Measurements from ENCODE around the gene WDPCP. TPM values are rescaled to one million over a fixed set of nuclear protein-coding genes. Genes with fewer than 3 reads are reported as not detected.

The WDPCP gene
- total and polyA plus RNA-seq, 2 of the 13 experiments (the other 11 are each of a cell fraction or from before 2014, with no cell fraction given): 2.9 to 5.2 TPM

DNA sequence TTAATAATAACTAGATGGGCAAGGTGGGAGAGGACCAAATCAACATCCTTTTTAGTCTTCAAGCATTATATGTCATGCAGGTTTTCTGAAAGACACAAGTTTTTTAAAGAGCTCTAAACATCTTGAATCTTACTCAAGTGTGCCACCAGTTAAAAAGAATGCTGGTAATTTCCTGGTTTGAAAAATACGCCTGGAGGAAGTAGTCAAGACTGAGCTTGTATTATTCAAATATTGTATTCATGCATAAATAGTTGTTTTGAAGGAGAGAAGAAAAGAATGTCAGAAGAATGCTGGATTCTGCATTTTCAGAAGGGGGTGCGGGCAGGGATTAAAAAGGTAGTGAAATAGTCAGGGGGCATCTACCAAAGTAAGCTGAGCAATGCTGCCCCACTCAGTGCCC lies 90.7 kb downstream of the WDPCP start:
- Histone ChIP-seq H3K9me3 (ENCODE audit: low read length) (no peaks in the 10 kb centered on the region), H3K79me2 (ENCODE audit: insufficient read depth, low read length) (no peaks in the 10 kb centered on the region), H3K27ac (ENCODE audit: extremely low read length, insufficient read depth, low read length) (no peak overlapping the region), H3K27me3 (ENCODE audit: control insufficient read depth in 1 of 2, insufficient read depth in 2 of 2, low read length in 2 of 2) (no peaks in the 10 kb centered on the region), H3K36me3 (replicated peaks in 1 of 2; ENCODE audit: control insufficient read depth in 1 of 2, insufficient read depth in 2 of 2, low read length in 2 of 2) (no peaks in the 10 kb centered on the region), H4K20me1 (ENCODE audit: insufficient read depth, low read length) (no peaks in the 10 kb centered on the region), H3K4me2 (ENCODE audit: low read depth, low read length) (no peak overlapping the region), H3K4me1 (ENCODE audit: insufficient read depth, low read length) (no peaks in the 10 kb centered on the region), H3K4me3 (replicated peaks in 1 of 3; ENCODE audit: insufficient read depth in 1 of 3, low read depth in 2 of 3, low read length in 3 of 3) (no peak overlapping the region), H2AFZ (ENCODE audit: low read length) (no peak overlapping the region), H3K9ac (ENCODE audit: insufficient read depth, low read depth, low read length) (no peak overlapping the region)
- FAIRE-seq (no peak), DNase-seq (ENCODE audit: low spot score) (no peak), ATAC-seq (no peak)
- intact Hi-C loops (cut with micrococcal nuclease; ENCODE audit: unreplicated experiment) (no loop called here), in situ Hi-C loops (cut with HindIII; ENCODE audit: extremely low pct_ligation_motif_present, low pct_unique_long_range_greater_than_20kb) (no loop called here)
- ChIA-PET POLR2A (no interaction called here), CTCF (ENCODE audit: low intra/inter-chr PET ratio, low total read pairs) (no interaction called here)
- no peak for TF ChIP-seq ZNF530 (CRISPR knock-in tag; IDR thresholded peaks at IDR 0.05; ENCODE audit: low read depth)
- no peak for TF ChIP-seq SATB2 (CRISPR knock-in tag; IDR thresholded peaks at IDR 0.05)
- TF ChIP-seq, protein P1, sequence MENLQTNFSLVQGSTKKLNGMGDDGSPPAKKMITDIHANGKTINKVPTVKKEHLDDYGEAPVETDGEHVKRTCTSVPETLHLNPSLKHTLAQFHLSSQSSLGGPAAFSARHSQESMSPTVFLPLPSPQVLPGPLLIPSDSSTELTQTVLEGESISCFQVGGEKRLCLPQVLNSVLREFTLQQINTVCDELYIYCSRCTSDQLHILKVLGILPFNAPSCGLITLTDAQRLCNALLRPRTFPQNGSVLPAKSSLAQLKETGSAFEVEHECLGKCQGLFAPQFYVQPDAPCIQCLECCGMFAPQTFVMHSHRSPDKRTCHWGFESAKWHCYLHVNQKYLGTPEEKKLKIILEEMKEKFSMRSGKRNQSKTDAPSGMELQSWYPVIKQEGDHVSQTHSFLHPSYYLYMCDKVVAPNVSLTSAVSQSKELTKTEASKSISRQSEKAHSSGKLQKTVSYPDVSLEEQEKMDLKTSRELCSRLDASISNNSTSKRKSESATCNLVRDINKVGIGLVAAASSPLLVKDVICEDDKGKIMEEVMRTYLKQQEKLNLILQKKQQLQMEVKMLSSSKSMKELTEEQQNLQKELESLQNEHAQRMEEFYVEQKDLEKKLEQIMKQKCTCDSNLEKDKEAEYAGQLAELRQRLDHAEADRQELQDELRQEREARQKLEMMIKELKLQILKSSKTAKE (CRISPR knock-in tag; IDR thresholded peaks at IDR 0.05; ENCODE audit: borderline replicate concordance): no peak
- no peak for TF ChIP-seq BRCA1 (CRISPR knock-in tag; IDR thresholded peaks at IDR 0.05)
- BruUV-seq (replicated peaks): no TSS peak
- 85% methylated on average over 2 of the region's 2 CpGs for WGBS (ENCODE audit: low lambda C conversion rate)

DNA sequence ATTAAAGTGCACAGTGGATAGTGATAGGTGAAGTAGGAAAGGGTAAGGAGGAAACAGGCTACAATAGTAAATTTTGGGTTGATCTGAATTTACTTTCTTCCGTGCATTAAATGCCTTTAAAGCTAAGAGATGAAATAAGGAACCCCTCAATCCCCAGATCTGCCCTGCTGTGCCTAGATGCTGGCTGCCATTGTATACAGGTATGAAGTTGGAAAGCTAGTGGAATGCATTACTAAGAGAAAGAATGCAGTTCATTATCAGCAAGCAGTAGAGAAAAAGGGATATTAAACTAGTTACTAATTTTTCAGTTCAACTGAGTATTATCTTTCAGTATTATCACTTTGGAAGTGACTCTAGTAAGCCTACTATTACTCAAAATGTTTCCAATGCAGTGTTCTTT lies 93.3 kb downstream of the WDPCP start:
- intact Hi-C loops (cut with micrococcal nuclease; ENCODE audit: unreplicated experiment) (no loop called here), in situ Hi-C loops (cut with HindIII; ENCODE audit: extremely low pct_ligation_motif_present, low pct_unique_long_range_greater_than_20kb) (no loop called here)
- Histone ChIP-seq H3K4me2 (ENCODE audit: low read depth, low read length) (no peak overlapping the region), H3K4me3 (replicated peaks in 1 of 3; ENCODE audit: insufficient read depth in 1 of 3, low read depth in 2 of 3, low read length in 3 of 3) (no peak overlapping the region), H3K36me3 (replicated peaks in 1 of 2; ENCODE audit: control insufficient read depth in 1 of 2, insufficient read depth in 2 of 2, low read length in 2 of 2) (no peaks in the 10 kb centered on the region), H3K9me3 (ENCODE audit: low read length) (no peaks in the 10 kb centered on the region), H2AFZ (ENCODE audit: low read length) (no peak overlapping the region), H3K9ac (ENCODE audit: insufficient read depth, low read depth, low read length) (no peak overlapping the region), H3K79me2 (ENCODE audit: insufficient read depth, low read length) (no peaks in the 10 kb centered on the region), H3K27me3 (ENCODE audit: control insufficient read depth in 1 of 2, insufficient read depth in 2 of 2, low read length in 2 of 2) (no peaks in the 10 kb centered on the region), H3K4me1 (ENCODE audit: insufficient read depth, low read length) (no peaks in the 10 kb centered on the region), H3K27ac (ENCODE audit: extremely low read length, insufficient read depth, low read length) (no peak overlapping the region), H4K20me1 (ENCODE audit: insufficient read depth, low read length) (no peaks in the 10 kb centered on the region)
- POLR2A ChIA-PET: no interaction called here
- BruUV-seq (replicated peaks): no TSS peak
- CTCF ChIA-PET (ENCODE audit: low intra/inter-chr PET ratio, low total read pairs): no interaction called here
- ATAC-seq (no peak), DNase-seq (ENCODE audit: low spot score) (no peak), FAIRE-seq (no peak)
- 78% methylated on average over 1 of the region's 1 CpG for WGBS (ENCODE audit: low lambda C conversion rate)
- no peak for TF ChIP-seq FOXM1 (CRISPR knock-in tag; IDR thresholded peaks at IDR 0.05)
- TF ChIP-seq, protein P2, sequence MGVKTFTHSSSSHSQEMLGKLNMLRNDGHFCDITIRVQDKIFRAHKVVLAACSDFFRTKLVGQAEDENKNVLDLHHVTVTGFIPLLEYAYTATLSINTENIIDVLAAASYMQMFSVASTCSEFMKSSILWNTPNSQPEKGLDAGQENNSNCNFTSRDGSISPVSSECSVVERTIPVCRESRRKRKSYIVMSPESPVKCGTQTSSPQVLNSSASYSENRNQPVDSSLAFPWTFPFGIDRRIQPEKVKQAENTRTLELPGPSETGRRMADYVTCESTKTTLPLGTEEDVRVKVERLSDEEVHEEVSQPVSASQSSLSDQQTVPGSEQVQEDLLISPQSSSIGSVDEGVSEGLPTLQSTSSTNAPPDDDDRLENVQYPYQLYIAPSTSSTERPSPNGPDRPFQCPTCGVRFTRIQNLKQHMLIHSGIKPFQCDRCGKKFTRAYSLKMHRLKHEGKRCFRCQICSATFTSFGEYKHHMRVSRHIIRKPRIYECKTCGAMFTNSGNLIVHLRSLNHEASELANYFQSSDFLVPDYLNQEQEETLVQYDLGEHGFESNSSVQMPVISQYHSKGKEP (CRISPR knock-in tag; IDR thresholded peaks at IDR 0.05): no peak
- TF ChIP-seq NKX3-1 (CRISPR knock-in tag; IDR thresholded peaks at IDR 0.05): no peak
- no peak for TF ChIP-seq NCOR1 (IDR thresholded peaks at IDR 0.05; ENCODE audit: borderline replicate concordance, low read length)
- TF ChIP-seq ARNT (IDR thresholded peaks at IDR 0.05): no peak
- no peak for TF ChIP-seq ZMYM3 (CRISPR knock-in tag; IDR thresholded peaks at IDR 0.05)

All from HepG2 (cell line).